ENCODE results near the gene ADCY5. TPM values are rescaled to one million over a fixed set of nuclear protein-coding genes. Genes with fewer than 3 reads are reported as not detected.

Gene ADCY5
- total and polyA plus RNA-seq, 2 donors (not counting 1 experiment from before 2014, with no cell fraction given) = not detected

DNA sequence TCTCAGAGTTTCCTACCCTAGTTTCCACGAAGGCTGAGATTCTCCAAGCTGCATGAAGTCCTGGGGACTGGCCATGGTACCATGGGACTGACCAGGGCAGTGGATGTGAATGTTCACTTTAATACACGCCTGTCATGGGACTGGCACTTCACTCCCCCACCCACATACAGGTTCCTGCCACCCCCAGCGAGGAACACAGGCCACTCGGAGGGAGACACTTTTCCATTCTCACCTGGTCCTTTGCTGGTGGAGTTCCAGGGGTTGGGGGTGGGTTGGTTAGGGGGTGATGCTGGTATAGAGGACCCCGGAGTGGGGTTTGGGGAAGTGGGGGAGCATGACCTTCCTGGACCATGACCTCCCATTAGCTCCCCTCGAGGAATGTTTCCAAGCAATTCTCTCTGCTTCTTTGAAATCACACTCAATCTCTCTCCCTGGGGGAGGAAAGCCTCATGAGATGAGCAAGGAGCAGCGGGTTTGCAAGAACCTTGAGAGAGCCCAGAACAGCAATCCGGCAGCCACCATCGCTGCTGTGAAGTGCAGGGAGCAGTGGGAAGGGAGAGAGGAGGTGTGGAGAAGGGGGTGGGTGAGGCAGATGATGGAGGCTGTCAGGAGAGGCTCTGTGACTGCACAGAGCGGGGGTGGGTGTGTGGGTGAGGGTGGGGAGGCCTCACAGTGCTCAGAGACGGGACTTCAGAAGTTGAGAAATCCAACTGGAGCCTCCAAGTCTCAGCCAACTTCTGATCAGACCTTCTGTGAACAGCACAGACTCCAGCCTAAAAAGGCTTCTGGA, 69.7 kb downstream of the ADCY5 start:
- Histone ChIP-seq H3K27me3 (replicated peaks in 1 of 4; ENCODE audit: control extremely low read depth in 1 of 4, control insufficient read depth in 3 of 4, insufficient read depth in 4 of 4, low read length in 3 of 4) (no peaks in the 10 kb centered on the region), H2AFZ (ENCODE audit: insufficient read depth, low read depth, low read length, poor library complexity, severe bottlenecking) (no peak overlapping the region), H3K4me2 (replicated peaks; ENCODE audit: low read depth, low read length, poor library complexity, severe bottlenecking) (no peak overlapping the region), H3K4me1 (ENCODE audit: control insufficient read depth in 2 of 2, insufficient read depth in 2 of 2, low read length in 2 of 2) (no peaks in the 10 kb centered on the region), H3K27ac (ENCODE audit: low read length in 2 of 2) (no peak overlapping the region), H3K36me3 (replicated peaks in 1 of 2; ENCODE audit: control extremely low read depth in 1 of 2, control insufficient read depth in 1 of 2, extremely low read depth in 1 of 2, insufficient read depth in 2 of 2, low read length in 1 of 2) (no peaks in the 10 kb centered on the region), H3K79me2 (ENCODE audit: control insufficient read depth, insufficient read depth, low read length) (no peaks in the 10 kb centered on the region), H3K9me3 (ENCODE audit: control extremely low read depth in 1 of 3, control insufficient read depth in 2 of 3, insufficient read depth in 1 of 3, low read length in 2 of 3) (no peaks in the 10 kb centered on the region), H3K9ac (ENCODE audit: low read length) (no peak overlapping the region), H3K4me3 (ENCODE audit: control extremely low read depth in 1 of 5, extremely low read depth in 1 of 5, insufficient read depth in 1 of 5, low read depth in 2 of 5, low read length in 4 of 5) (no peak overlapping the region), H4K20me1 (ENCODE audit: control insufficient read depth, insufficient read depth, low read length, poor library complexity, severe bottlenecking) (no peaks in the 10 kb centered on the region)
- ChIA-PET CTCF (no interaction called here), POLR2A (no interaction called here)
- ATAC-seq (ENCODE audit: low read depth) (no peak), DNase-seq (no peak)
- H3K4me1 Mint-ChIP-seq = no peaks in the 10 kb centered on the region
- H3K27me3 Mint-ChIP-seq = peaks cover 13% of the 10 kb centered on the region
- no peaks in the 10 kb centered on the region for H3K9me3 Mint-ChIP-seq (ENCODE audit: insufficient read depth)
- intact Hi-C loops (cut with micrococcal nuclease) = no loop called here
- H3K27ac Mint-ChIP-seq = no peak overlapping the region
- H3K4me3 Mint-ChIP-seq = no peak overlapping the region
- TF ChIP-seq, protein P1, sequence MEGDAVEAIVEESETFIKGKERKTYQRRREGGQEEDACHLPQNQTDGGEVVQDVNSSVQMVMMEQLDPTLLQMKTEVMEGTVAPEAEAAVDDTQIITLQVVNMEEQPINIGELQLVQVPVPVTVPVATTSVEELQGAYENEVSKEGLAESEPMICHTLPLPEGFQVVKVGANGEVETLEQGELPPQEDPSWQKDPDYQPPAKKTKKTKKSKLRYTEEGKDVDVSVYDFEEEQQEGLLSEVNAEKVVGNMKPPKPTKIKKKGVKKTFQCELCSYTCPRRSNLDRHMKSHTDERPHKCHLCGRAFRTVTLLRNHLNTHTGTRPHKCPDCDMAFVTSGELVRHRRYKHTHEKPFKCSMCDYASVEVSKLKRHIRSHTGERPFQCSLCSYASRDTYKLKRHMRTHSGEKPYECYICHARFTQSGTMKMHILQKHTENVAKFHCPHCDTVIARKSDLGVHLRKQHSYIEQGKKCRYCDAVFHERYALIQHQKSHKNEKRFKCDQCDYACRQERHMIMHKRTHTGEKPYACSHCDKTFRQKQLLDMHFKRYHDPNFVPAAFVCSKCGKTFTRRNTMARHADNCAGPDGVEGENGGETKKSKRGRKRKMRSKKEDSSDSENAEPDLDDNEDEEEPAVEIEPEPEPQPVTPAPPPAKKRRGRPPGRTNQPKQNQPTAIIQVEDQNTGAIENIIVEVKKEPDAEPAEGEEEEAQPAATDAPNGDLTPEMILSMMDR (IDR thresholded peaks at IDR 0.05) = no peak
- TF ChIP-seq EZH2 (IDR thresholded peaks at IDR 0.05; ENCODE audit: borderline replicate concordance, insufficient read depth, low read depth, low read length, poor library complexity, severe bottlenecking) = no peak
- 90% methylated on average over 5 of the region's 11 CpGs for WGBS (ENCODE audit: insufficient coverage)

DNA sequence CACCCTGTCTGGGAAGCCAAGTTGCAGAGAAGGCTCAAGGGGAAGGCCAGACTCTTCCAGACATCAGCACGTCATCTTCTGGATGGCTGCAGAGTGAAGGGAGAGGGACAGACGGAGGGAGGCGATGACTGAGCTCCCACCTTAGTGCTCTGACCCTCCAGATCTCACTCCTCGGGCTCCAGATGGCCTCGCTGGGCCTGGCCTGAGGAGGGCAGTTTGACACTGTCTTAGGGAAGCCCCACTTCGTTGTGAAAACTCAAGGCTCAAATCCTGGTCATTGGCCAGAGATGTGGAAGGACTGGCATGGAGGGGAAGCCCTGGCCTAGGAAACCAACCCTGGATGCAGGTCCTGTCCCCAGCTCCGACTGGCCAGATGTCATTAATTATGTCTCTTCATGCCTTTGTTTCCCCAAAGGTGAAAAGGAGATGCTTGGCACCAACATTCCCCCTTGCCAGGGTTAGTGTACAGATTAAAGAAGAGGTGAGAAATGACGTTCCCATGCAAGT, 70.4 kb downstream of the ADCY5 start:
- Histone ChIP-seq H4K20me1 (ENCODE audit: control insufficient read depth, insufficient read depth, low read length, poor library complexity, severe bottlenecking) (no peaks in the 10 kb centered on the region), H3K9ac (ENCODE audit: low read length) (no peak overlapping the region), H2AFZ (ENCODE audit: insufficient read depth, low read depth, low read length, poor library complexity, severe bottlenecking) (no peak overlapping the region), H3K4me2 (replicated peaks; ENCODE audit: low read depth, low read length, poor library complexity, severe bottlenecking) (no peak overlapping the region), H3K4me3 (ENCODE audit: control extremely low read depth in 1 of 5, extremely low read depth in 1 of 5, insufficient read depth in 1 of 5, low read depth in 2 of 5, low read length in 4 of 5) (no peak overlapping the region), H3K4me1 (ENCODE audit: control insufficient read depth in 2 of 2, insufficient read depth in 2 of 2, low read length in 2 of 2) (no peaks in the 10 kb centered on the region), H3K27ac (ENCODE audit: low read length in 2 of 2) (no peak overlapping the region), H3K9me3 (ENCODE audit: control extremely low read depth in 1 of 3, control insufficient read depth in 2 of 3, insufficient read depth in 1 of 3, low read length in 2 of 3) (no peaks in the 10 kb centered on the region), H3K36me3 (replicated peaks in 1 of 2; ENCODE audit: control extremely low read depth in 1 of 2, control insufficient read depth in 1 of 2, extremely low read depth in 1 of 2, insufficient read depth in 2 of 2, low read length in 1 of 2) (no peaks in the 10 kb centered on the region), H3K79me2 (ENCODE audit: control insufficient read depth, insufficient read depth, low read length) (no peaks in the 10 kb centered on the region), H3K27me3 (replicated peaks in 1 of 4; ENCODE audit: control extremely low read depth in 1 of 4, control insufficient read depth in 3 of 4, insufficient read depth in 4 of 4, low read length in 3 of 4) (no peaks in the 10 kb centered on the region)
- Mint-ChIP-seq H3K4me3 (no peak overlapping the region), H3K9me3 (ENCODE audit: insufficient read depth) (no peaks in the 10 kb centered on the region), H3K27ac (no peak overlapping the region), H3K4me1 (no peaks in the 10 kb centered on the region), H3K27me3 (peaks cover 15% of the 10 kb centered on the region)
- intact Hi-C loops (cut with micrococcal nuclease) = no loop called here
- POLR2A ChIA-PET = no interaction called here
- ATAC-seq (ENCODE audit: low read depth) (no peak), DNase-seq (no peak)
- 86% methylated on average over 7 of the region's 8 CpGs for WGBS (ENCODE audit: insufficient coverage)
- TF ChIP-seq, protein P1 (IDR thresholded peaks at IDR 0.05) = no peak
- no peak for TF ChIP-seq EZH2 (IDR thresholded peaks at IDR 0.05; ENCODE audit: borderline replicate concordance, insufficient read depth, low read depth, low read length, poor library complexity, severe bottlenecking)
- CTCF ChIA-PET = no interaction called here
